GM12874 (cell line): ENCODE data around the gene CAMSAP1.

Experiments
- TF ChIP-seq, protein P1 (sequence below): IDR thresholded peaks from 2 replicates; pipeline ENCODE4 v1.5.1; 2011; ENCODE audit warnings: low read depth, mild to moderate bottlenecking, control low read depth, low read length, moderate library complexity; ENCODE audit not compliant: insufficient read depth

Gene CAMSAP1

DNA sequence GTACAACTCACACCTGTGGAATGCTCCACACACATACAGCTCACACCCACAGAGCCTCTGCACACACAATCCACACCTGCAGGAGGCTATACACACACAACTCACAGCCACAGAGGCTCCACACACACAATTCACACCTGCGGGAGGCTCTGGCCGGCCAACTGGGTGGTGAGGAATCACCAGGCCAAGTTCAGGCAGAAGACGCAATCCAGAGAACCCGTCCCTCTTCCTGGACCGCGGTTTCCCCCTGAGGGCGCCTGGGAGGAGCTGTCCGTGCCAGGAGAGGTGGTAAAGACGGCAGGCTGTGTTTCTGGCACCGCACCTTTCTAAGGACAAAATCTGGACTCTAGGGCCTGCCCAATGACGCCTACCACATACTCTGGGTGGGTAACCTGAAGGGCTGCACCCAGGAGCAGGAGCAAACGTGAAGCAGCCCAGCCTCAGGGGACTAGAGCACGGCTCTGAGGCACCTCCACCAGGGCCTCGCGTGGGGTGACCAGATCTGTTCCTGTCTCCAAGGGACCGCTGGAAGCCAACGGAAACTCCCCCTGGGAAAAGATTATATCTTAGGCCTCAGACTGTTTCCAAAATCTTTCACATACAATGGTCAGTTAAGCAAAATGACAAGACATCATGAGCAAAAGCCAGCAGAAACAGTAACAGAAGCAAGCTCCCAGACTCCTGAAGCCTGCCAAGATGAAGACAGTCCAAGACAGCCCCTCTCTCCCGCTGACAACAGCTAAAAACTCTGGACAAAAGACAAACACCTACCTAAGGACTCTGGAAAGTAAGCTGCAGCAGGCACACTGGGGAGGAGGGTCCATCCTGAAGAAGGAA is 16.9 kb downstream of the CAMSAP1 start:
- TF ChIP-seq, protein P1, sequence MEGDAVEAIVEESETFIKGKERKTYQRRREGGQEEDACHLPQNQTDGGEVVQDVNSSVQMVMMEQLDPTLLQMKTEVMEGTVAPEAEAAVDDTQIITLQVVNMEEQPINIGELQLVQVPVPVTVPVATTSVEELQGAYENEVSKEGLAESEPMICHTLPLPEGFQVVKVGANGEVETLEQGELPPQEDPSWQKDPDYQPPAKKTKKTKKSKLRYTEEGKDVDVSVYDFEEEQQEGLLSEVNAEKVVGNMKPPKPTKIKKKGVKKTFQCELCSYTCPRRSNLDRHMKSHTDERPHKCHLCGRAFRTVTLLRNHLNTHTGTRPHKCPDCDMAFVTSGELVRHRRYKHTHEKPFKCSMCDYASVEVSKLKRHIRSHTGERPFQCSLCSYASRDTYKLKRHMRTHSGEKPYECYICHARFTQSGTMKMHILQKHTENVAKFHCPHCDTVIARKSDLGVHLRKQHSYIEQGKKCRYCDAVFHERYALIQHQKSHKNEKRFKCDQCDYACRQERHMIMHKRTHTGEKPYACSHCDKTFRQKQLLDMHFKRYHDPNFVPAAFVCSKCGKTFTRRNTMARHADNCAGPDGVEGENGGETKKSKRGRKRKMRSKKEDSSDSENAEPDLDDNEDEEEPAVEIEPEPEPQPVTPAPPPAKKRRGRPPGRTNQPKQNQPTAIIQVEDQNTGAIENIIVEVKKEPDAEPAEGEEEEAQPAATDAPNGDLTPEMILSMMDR, result no peak

DNA sequence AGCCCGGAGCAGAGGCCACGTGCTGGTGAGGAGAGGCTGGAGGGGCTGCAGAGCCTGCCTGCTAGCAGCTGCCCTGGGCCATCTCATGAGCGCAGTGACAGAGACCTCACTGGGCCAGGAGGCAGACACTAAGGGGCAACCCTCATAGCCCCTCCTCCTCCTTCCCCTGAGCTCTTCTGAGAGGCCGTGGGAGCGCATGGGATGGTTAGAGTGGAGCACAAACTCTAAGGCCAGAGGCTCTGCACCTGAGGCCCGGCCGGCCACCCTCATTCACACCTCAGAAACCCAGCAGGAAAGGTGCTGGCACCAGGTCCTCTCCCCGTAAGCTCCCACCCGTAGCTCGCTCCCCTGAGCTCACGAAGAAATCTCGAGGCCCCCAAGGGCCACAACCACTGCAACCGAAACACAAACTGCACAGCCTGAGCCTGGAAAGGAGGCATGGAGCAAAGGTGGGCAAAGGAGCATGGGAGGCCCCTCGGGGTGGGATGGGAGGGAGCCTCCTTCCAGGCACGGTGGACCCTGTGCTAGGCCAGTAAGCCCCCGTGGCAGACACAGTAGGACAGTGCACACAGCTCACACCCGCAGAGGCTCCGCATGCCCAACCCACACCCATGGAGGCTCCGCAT is 17.7 kb downstream of the CAMSAP1 start:
- TF ChIP-seq, protein P1, result no peak

DNA sequence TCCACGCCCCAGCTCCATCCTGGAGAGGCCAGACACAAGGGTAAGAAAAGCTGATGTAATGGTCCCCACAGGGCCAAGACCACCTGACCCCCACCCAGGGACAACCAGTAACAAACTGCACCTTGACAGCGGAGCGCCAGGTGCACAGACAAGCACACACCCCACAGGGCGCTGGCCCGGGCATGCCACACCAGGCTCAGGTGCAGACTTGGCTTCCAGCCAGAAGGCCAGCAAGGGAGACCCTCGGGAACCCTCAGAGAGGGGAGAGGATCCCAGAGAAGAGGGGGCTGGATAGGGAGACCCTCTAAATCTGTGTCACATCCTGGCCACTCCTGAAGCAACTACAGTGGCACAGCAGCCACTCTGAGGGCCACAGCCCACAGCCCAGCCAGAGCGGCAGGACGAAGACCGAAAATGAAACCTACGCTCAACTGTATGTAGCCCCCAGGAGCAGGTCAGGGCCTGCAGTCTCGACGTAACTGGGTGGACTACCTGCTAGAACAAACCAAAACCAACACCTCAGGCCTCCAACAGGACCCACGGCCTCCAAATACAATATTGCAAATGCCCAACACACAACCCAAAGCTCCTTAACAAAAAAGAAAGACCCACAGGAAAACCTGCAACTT is 18.5 kb downstream of the CAMSAP1 start:
- TF ChIP-seq, protein P1, result no peak

DNA sequence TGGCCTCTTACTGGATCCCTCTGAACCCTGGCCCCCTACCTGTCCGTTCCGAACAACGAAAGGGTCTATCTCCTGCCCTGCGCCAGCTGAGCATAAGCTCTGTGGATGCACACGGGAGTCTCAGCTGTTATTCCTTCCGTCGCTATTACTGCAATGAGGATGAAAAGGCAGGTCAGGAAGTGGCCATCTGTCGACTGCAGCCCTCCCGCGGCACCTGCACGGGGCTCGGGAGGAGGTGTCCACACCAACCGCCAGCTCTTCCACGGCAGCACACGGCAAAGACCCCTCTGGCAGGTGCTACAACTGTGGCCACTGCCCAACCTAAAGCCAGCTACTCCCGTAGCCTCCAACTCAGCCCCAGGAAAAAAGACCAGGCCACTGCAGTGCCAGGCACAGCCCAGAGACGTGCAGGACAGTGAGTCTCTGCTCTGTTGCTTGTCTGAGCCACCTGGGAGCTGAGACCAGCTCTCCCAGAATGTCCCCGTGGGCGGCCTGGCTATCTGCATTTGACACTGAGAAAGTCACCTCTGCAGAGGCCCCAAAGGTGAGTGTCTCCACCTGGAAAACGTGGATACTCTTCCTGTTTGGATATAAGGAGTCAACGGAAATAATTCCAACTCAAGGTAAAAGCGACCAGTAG is 19.1 kb downstream of the CAMSAP1 start:
- TF ChIP-seq, protein P1, result no peak

DNA sequence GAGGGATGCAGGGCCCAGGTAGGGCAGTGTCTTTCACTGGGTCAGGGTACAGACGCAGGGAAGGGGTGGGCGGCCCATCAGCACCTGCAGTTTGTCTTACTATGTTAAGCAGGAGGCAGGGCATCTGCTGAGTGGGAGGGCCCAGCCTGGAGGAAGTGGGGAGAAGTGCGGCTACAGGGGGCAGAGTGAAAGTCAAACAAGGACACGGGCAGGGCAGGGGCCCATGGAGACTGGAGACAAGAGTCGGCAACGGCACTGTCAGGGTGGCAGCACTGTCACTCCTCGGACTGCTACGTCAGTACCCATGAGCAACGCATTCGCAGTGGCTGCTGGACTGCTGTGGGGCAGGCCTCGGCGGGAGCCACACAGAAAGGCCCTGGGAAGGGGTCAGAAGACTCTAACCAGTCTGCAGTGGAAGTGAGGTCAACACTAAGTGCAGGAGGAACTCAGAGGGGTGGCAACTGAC is 19.7 kb downstream of the CAMSAP1 start:
- TF ChIP-seq, protein P1, result no peak

DNA sequence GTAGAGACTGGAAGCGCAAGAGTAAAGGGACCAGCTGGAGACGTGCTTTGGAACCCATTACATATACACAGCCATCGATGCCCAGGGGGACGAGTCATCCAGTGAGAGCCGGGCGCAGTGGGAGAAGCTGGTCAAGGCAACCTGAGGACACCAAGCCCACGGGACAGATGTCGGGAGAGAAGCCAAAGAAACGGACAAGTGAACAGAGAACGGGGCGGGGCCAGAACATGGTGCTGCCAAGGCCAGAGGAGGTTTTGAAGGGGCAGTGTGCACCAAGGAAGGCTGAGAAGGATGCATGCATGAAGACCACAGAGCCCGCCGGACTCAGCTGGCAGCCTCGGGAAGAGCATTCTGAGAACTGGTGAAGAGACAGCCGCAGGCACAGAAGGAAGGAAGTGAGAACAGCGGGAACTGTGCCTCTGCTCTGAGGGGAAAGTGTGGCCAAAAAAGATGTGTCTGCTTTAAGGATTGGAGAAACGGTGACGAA is 20.3 kb downstream of the CAMSAP1 start:
- TF ChIP-seq, protein P1, result no peak
